ENCODE measurements around the gene INPP4B. TPM values are rescaled to one million over a fixed set of nuclear protein-coding genes. Genes with fewer than 3 reads are reported as not detected.

Gene INPP4B
- total RNA-seq, 1 donor from 2014 or later: 4.9 TPM

DNA sequence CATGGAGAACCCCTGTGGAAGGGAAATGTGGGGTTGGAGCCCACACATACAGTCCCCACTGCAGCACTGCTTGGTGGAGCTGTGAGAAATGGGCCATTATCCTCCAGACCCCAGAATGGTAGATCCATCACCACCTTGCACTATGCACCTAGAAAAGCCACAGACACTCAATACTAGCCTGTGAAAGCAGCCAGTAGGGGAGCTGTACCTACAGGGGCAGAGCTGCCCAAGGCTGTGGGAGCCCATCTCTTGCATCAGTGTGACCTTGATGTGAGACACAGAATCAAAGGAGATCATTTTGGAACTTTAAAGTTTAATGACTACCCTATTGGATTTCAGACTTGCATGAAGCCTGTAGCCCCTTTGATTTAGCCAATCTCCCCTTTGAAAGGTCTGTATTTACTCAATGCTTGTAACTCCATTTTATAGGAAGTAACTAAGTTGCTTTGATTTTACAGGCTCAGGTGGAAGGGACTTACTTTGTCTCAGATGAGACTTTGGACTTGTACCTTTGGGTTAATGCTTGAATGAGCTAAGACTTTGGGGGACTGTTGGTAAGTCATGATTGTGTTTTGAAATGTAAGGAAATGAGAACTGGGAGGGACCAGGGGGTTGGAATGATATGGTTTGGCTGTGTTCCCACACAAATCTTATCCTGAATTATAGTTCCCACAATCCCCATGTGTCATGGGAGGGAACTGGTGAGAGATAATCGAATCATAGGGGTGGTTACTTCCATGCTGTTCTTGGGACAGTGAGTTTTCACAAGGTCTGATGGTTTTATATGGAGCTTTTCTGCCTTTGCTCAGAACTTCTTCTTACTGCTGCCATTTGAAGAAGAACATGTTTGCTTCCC, 352.6 kb downstream of the INPP4B start:
- no peak overlapping the region for H3K27ac Mint-ChIP-seq (ENCODE audit: unreplicated experiment)
- no peaks in the 10 kb centered on the region for H3K27me3 Mint-ChIP-seq (ENCODE audit: unreplicated experiment)
- no peak overlapping the region for H3K4me3 Mint-ChIP-seq (ENCODE audit: unreplicated experiment)
- TF ChIP-seq, protein P1, sequence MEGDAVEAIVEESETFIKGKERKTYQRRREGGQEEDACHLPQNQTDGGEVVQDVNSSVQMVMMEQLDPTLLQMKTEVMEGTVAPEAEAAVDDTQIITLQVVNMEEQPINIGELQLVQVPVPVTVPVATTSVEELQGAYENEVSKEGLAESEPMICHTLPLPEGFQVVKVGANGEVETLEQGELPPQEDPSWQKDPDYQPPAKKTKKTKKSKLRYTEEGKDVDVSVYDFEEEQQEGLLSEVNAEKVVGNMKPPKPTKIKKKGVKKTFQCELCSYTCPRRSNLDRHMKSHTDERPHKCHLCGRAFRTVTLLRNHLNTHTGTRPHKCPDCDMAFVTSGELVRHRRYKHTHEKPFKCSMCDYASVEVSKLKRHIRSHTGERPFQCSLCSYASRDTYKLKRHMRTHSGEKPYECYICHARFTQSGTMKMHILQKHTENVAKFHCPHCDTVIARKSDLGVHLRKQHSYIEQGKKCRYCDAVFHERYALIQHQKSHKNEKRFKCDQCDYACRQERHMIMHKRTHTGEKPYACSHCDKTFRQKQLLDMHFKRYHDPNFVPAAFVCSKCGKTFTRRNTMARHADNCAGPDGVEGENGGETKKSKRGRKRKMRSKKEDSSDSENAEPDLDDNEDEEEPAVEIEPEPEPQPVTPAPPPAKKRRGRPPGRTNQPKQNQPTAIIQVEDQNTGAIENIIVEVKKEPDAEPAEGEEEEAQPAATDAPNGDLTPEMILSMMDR (IDR thresholded peaks at IDR 0.05; ENCODE audit: unreplicated experiment): no peak
- H3K9me3 Mint-ChIP-seq (ENCODE audit: unreplicated experiment): no peaks in the 10 kb centered on the region
- no peaks in the 10 kb centered on the region for H3K4me1 Mint-ChIP-seq (ENCODE audit: unreplicated experiment)
- H3K36me3 Mint-ChIP-seq (ENCODE audit: low read depth, unreplicated experiment): no peaks in the 10 kb centered on the region
- no peak for DNase-seq (ENCODE audit: low spot score)

DNA sequence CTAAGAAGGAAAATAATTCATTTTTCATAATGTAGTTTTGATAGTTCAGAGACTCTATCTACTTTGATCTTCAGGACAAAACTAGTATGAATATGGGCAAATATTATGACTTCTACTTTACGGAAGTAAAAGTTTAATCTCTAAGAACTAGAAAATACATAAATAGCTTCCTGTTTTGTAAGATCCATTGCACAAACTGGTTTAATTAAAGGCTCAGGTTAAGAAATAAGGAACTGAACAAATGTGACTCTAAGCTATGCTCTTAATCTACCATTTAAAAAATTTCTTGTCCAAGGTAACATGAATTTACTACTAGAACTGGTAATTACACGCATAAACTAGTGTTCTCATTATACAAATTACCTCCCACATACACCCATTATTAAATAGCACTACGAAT, 360.6 kb downstream of the INPP4B start:
- TF ChIP-seq, protein P1 (IDR thresholded peaks at IDR 0.05; ENCODE audit: unreplicated experiment): no peak
- H3K27me3 Mint-ChIP-seq (ENCODE audit: unreplicated experiment): no peaks in the 10 kb centered on the region
- H3K4me3 Mint-ChIP-seq (ENCODE audit: unreplicated experiment): no peak overlapping the region
- H3K9me3 Mint-ChIP-seq (ENCODE audit: unreplicated experiment): no peaks in the 10 kb centered on the region
- H3K36me3 Mint-ChIP-seq (ENCODE audit: low read depth, unreplicated experiment): no peaks in the 10 kb centered on the region
- no peaks in the 10 kb centered on the region for H3K4me1 Mint-ChIP-seq (ENCODE audit: unreplicated experiment)
- H3K27ac Mint-ChIP-seq (ENCODE audit: unreplicated experiment): no peak overlapping the region
- no peak for DNase-seq (ENCODE audit: low spot score)

DNA sequence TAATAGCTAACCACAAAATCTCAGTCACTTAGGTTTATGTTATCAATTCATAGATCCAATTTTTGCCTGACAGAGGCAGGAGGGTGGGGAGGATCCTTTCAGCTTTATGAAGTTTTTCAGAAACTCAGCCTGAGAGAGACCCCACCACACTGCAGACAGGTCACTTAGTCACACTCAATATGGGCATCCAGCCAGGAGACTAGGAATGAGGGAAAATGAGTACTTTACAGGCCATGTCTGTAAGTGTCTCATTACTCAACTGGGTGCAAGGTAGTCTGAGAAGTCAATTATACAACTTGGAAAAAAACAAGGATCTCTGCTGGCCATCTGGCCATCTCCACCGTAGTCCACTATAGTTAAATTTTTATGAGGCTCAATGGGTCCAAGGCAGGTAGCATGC, 365.9 kb downstream of the INPP4B start:
- no peaks in the 10 kb centered on the region for H3K36me3 Mint-ChIP-seq (ENCODE audit: low read depth, unreplicated experiment)
- peaks cover 1% of the 10 kb centered on the region for H3K27me3 Mint-ChIP-seq (ENCODE audit: unreplicated experiment)
- TF ChIP-seq, protein P1 (IDR thresholded peaks at IDR 0.05; ENCODE audit: unreplicated experiment): no peak
- no peaks in the 10 kb centered on the region for H3K4me1 Mint-ChIP-seq (ENCODE audit: unreplicated experiment)
- no peak for DNase-seq (ENCODE audit: low spot score)
- H3K4me3 Mint-ChIP-seq (ENCODE audit: unreplicated experiment): no peak overlapping the region
- no peaks in the 10 kb centered on the region for H3K9me3 Mint-ChIP-seq (ENCODE audit: unreplicated experiment)
- no peak overlapping the region for H3K27ac Mint-ChIP-seq (ENCODE audit: unreplicated experiment)

DNA sequence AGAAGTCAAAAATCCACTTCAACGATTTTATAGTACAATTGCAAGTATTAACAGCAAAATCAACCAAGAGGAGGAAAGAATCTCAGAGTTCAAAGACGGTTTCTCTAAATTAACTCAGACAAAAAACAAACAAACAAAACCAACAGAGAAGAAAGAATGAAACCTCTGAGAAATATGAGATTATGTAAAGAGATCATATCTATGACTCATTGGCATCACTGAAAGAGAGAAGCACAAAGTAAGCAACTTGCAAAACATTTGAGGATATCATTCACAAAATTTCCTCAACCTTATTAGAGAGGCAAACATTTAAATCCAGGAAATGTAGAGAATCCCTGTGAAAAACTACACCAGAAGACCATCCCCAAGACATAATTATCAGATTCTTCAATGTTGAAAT, 370.4 kb downstream of the INPP4B start:
- DNase-seq (ENCODE audit: low spot score): no peak
- Mint-ChIP-seq H3K36me3 (ENCODE audit: low read depth, unreplicated experiment) (no peaks in the 10 kb centered on the region), H3K9me3 (ENCODE audit: unreplicated experiment) (no peaks in the 10 kb centered on the region), H3K27me3 (ENCODE audit: unreplicated experiment) (peaks cover 6% of the 10 kb centered on the region), H3K4me3 (ENCODE audit: unreplicated experiment) (no peak overlapping the region), H3K27ac (ENCODE audit: unreplicated experiment) (no peak overlapping the region), H3K4me1 (ENCODE audit: unreplicated experiment) (peaks cover 7% of the 10 kb centered on the region)
- TF ChIP-seq, protein P1 (IDR thresholded peaks at IDR 0.05; ENCODE audit: unreplicated experiment): no peak

DNA sequence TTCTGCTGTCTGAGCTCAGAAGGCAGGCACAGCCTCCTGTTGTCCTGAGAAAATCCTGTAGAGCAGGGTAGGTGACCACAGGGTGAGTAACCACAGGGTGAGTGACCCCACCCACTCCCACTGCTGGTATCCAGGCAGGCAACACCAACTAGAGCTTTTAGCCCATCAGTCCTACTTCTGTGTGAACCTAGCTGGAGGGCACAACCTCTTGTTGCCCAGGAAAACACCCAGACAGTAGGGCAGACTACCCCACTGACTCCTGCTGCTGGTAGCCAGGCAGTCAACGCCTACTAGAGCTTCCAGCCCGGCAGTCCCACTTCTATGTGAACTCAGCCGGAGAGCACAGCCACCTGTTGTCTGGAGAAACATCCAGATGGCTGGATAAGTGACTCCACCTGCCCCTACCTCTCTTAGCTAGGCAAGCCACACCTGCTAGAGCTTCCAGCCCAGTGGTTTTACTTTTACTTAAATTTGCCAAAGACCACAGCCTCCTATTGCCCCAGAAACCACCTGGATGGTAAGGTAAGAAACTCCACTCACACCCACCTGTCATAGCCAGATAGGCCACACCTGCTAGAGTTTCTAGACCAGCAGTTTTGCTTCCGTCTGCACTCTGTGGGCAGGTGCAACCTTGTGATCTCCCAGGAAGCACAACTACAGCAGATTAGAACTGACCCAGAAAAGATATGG, 371.6 kb downstream of the INPP4B start:
- H3K9me3 Mint-ChIP-seq (ENCODE audit: unreplicated experiment): no peaks in the 10 kb centered on the region
- H3K4me3 Mint-ChIP-seq (ENCODE audit: unreplicated experiment): no peak overlapping the region
- no peaks in the 10 kb centered on the region for H3K36me3 Mint-ChIP-seq (ENCODE audit: low read depth, unreplicated experiment)
- TF ChIP-seq, protein P1 (IDR thresholded peaks at IDR 0.05; ENCODE audit: unreplicated experiment): no peak
- no peak overlapping the region for H3K27ac Mint-ChIP-seq (ENCODE audit: unreplicated experiment)
- H3K27me3 Mint-ChIP-seq (ENCODE audit: unreplicated experiment): peaks cover 6% of the 10 kb centered on the region
- no peak for DNase-seq (ENCODE audit: low spot score)
- peaks cover 7% of the 10 kb centered on the region for H3K4me1 Mint-ChIP-seq (ENCODE audit: unreplicated experiment)

Data from endothelial cell (in vitro differentiated cells).